ENCODE results near the gene ANKS1A.
"Not testable (repeated sequence)": the region's sequence is repeated elsewhere in the genome, so short reads cannot be mapped to it uniquely, and the experiment has no call there.

Gene ANKS1A

DNA sequence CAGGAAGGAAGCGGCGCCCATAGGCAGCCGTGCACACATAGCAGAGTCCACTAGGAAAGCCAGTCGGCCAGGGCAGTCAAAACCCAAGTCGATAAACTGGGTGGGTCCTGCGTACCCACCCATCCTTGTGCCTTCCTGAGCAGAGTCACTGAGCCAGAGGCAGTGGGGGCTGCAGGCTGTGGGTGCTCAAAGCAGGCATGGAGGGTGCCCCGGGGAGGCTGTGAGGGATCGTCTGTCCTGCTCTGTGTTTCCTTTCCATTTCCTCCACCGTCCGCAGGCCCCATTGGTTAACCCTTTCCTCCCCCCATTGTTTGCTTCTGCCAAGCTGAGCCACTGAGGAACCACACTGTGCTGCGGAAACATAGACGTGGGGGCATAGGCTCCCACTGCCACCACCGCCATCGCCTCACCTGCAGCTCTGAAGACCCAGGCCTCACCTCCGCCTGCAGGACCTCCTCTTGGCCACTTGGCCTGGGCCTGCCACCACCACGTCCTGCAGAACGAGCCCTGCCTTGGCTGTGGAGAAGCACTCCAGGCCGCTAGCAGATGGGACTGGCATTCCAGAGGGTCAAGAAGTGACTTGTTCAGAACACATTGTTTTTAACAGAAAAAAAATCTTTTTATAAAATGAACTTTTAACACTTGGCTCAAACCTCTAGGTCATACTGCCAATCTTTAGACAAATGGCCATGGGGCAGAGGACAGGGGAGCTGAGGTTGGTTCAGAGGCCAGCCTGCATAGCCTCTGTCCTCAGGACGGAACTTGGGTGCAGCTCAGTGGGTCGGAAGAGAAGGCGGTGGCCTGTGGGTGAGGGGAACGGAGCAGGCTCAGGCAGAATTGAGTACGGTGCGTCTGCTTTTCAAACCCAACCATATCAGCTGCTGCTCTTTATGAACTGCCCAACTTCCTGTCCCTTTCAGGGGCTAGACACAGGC lies 199.5 kb downstream of the ANKS1A start:
- DNase-seq = no peak

DNA sequence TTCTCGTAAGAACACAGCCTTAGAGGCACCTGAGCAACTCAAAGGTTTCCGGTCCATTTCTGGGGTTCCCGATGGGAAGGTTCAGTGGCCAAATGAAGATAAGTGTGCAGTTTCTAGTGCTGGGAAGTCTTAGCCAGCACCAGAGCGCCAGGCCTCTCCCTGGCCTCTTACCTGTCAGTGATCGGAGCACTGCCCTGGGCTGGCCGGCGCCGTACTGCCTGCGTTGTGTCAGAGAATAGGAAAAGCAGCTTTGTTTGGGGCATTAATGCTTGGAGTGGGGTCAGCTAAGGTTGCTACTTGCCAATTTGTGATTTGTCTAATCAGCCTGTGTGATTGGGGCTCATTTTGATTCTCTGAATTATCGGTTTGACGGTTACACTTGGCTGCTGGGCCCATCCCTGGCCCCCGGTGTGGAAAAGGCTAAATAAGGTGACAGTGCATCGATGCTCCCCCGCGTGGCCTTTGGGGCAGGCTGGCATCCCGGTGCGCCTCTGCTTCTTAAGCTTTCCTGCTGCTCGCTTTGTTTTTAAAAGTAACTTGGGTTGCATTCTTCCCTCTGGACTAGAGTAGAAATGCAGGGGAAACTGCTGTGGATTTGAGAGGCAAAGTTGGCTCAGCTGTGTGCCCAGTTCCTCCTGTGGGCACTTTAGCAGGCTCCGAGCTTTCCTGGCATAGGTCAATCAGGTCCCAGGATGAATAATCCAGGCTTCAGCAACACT lies 200.3 kb downstream of the ANKS1A start:
- DNase-seq = no peak

DNA sequence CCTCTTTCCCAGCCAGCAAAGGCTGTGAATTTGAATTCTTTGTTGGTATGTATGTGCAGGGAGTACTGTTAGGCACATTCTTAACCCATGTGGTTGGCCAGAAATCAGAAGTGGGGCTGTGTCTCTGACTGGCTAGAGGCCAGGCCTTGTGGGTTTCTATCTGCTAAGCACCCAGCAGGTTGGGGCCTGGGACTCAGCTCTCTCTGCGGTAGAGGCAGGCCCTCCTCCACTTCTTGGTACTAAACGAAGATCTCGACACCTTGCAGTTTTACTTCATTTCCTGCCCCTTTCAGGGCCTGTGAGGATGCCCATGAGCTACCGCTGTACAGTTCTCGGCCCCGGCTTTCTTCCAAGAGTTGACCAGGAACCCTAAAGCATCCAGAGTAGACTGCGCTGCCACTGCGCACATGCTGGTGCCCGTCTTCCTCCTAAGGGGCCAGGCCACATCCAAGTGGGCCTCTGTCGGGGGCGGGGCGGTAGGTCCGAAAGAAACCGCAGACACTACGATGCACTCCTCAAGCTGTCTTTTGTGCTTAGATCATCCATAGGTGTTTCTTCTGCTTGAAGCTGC lies 201.0 kb downstream of the ANKS1A start:
- DNase-seq = no peak

DNA sequence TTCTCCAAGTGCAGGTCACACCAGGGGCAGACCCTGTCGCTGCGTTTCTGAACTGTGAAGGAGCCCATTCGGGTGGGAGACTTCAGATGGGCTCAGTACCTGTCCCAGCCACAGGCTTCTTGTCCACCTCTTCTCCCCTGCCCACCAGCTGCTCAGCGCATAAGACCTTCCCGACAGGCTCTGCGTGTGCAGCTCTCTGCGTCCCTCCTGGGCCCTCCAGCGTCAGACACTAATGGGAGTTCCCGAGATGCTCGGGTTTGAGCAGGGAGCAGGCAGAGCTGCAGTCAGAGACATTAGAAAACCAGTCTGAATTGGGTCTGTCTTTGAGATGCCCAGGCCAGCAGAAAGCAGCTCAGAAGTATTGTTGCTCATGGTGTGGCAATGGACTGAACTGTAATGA lies 201.7 kb downstream of the ANKS1A start:
- DNase-seq = no peak

DNA sequence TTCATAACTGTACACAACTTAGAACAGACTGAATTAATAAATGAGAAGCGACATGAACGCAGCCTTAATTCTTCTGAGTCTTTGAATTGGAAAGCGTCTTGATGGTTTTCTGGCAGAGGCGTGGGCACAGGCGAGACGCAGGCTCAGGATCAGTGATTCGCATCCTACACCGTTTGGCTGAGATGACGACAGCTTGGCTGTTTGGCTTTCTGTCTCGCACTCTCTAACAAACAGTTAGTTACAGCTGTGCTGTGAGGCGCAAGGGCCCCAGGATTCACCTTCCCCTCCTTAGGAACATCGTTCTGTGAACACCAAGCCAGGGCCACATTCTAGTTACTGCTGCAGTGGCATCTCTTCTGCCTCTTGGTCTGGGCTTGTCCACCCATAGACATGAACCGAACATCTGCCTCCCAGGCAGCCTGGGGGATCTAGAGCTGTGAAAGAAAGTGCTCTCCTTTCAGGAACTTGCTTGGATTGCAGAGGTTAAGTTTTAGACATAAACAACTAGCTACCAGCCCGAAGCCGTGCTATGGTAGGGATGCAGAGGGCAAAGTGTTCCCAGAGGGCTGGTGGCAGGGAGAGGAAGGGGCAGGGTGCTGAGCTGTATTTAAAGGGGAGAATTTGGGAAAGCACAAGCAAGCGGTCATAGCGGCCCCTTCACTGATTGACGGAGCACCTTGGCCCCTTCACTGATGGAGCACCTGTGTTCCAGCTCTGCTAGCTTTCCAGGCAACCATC lies 202.5 kb downstream of the ANKS1A start:
- DNase-seq = no peak

DNA sequence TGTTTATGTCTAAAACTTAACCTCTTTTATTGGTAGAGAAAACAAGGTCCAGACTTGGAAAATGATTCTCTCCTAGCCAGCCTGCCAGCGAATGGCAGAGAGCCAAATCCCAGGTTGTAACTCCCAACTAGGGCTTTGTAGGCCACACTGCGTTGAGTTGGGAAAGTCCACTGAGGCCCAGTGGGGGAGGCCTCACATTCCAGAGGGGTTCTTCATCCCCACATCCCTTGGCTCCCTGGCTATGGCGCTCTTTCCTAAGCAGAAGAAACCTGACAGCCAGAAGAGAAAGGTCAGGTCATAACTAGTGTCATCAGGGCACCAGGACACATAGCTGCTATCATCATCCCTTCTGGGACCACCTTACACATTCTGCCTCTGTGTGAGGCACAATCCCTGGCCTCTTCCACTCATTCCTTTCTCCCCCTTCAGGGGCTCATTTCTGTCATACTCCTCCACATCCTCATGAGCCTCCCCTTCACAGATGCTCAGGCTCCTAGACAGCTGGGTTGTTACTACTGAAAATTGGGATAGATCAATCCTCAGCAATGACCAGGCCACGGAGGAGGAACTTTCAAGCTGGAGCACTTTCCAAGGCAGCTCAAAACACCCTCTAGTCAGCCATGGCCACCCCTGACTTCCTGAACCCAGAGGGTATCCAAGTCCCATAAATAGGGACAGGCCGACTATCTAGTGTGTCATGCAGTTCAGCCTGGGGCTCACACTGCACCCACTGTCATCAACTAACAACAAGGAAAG lies 203.5 kb downstream of the ANKS1A start:
- no peak for DNase-seq

DNA sequence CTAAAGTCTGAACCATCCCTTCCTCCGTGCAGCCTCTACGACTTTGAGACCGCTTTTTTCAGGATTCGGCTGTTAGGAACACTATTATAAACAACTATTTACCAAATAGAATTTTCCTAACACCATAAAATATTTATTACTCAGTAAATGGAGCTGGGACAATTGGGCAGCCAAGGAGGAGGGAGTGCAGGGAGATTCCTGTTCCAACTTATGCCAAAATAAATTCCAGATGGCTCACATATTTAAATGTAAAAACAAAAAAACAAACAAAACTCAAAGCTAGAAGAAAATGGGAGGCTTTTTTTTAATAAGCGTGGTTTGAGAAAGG lies 204.0 kb downstream of the ANKS1A start:
- DNase-seq = no peak

DNA sequence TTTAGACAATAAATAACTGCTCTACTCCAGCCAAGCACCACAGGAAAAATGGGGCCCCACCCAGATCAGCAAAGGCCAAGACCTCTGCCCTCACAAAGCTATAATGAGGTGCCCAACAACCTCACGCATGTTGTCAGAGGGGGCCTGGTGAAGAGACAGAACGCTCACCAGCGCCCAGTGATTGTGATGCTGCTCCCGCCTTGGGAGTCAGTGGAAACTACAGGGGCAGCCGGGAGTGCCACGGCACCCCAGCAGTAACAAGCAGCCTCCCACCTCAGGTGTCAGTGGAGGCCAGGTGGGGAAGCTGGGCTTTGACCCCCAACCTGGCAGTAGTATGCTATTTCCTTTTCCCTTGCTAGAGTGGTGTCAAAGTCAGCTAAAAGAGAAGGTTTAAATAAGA lies 204.7 kb downstream of the ANKS1A start:
- DNase-seq = no peak

DNA sequence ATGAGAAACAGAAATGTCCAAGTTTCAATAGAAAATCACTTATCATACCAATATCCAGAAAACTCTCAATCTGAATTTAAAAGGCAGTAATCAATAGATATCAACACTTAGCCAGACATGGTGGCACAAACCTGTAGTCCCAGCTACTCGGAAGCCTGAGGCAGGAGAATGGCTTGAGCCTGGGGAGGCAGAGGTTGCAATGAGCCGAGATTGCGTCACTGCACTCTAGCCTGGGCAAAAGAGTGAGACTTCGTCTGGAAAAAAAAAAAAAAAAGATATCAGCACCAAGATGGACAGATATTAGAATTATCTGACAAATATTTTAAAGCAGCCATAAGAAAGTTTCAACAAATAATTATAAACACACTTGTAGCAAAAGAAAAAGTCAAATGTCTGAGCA lies 205.1 kb downstream of the ANKS1A start:
- DNase-seq = no peak

DNA sequence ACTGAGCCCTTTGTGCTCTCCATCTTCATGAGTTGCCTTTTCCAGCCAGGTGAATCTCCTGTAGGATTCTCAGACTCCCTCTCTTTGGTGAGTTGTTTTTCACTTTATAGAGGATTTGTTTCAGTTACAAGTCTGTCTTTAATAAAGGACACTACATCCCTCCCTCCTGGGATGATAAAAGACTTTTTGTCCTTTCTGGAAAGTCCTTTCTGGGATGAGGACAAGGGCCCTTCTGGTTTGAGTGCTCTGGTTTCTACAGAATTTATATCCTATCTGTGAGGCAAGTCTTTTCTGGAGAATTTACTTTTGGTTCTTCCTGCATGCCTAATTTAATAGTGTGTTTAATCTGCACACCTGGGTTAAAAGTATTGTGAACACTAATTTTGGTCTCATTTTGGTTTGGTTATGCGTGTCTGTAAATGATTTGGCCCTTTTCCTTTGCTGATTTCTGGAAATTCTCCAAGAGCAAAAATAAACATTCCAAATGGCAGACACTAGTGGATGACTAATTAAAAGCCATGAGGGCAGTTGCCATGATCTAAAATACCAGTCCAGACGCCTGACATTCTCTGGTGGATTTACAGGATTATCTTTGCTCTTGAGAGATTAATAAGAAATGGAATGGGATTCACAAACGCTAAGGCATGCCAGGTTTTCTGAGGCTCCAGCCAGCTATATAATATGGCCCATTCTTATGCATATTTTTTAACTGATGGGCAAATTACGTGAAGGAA lies 207.2 kb downstream of the ANKS1A start:
- DNase-seq = no peak

DNA sequence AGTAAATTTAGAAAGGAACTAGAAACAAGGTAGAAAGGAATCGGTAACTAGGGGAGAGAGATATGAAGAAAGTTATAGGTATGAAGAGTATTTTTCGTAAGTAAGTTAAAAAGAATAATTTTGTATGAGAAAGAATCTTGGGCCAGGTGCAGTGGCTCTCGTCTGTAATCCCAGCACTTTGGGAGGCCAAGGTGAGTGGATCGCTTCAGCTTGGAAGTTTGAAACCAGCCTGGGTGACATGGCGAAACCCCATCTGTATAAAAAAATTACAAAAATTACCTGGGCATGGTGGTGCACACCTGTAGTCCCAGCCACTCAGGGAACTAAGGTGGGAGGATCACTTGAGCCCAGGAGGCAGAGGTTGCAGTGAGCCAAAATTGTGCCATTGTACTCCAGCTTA lies 210.1 kb downstream of the ANKS1A start:
- no peak for DNase-seq

DNA sequence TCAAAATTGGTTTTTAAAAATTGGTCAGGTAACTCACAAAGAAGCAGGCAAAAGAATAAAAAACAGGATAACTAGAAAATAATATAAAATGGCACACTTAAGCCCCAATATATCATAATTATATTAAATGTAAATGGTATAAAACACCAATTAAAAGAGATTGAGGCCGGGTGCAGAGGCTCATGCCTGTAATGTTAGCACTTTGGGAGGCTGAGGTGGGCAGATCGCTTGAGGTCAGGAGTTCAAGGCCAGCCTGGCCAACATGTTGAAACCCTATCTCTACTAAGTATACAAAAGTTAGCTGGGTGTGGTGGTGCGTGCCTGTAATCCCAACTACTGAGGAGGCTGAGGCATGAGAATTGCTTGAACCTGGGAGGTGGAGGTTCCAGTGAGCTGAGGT lies 216.0 kb downstream of the ANKS1A start:
- no peak for DNase-seq

DNA sequence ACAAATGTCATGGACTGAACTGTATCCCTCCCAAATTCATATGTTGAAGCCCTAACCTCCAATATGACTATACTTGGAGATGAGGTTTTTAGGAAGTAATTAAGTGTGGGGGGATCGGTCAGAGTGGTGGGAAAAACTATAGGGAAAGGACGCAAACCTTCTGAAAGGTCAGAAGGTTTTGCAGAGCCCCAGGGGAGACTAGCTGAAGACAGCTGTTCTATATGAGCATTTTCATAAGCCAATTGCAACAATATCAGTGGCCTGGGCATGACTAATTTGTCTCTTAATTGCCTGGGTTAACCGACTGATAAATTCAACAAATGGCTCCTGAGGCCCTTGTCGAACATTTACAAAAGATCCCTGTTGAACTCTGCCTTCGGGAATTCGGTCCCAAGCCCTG lies 217.0 kb downstream of the ANKS1A start:
- not testable (repeated sequence) for DNase-seq

DNA sequence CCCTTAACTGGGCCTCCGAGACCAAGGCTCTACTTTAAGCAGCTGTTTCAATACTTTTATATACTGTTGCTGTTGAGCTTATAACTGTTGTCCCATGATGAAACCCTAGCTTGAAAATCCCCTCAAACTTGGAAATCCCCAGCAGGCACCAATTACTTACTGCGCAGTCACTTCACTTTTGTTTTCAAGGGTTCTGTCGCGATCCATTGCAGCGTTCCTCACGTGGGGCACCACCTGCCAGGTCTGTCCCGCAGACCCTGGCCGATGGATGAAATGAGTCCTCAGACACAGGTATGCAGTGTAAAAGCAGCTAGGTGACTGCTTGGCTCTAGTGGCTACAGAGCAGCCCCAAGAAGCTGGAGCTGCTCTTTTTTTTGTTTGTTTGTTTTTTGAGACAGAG lies 218.2 kb downstream of the ANKS1A start:
- not testable (repeated sequence) for DNase-seq

DNA sequence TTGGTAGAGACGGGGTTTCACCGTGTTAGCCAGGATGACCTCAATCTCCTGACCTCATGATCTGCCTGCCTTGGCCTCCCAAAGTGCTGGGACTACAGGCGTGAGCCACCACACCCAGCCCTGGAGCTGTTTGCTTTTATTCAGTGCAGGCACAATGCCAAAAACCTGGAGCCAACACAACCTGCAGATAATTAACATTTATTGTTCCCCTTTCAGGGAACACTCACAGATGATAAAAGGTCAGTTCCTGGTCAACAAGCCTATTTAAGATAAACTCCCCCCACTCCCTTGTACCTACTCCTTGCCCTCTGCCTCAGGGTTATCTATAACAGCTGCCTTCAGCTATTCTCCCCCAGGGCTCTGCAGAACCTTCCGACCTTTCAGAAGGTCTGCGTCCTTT lies 218.7 kb downstream of the ANKS1A start:
- DNase-seq = not testable (repeated sequence)

DNA sequence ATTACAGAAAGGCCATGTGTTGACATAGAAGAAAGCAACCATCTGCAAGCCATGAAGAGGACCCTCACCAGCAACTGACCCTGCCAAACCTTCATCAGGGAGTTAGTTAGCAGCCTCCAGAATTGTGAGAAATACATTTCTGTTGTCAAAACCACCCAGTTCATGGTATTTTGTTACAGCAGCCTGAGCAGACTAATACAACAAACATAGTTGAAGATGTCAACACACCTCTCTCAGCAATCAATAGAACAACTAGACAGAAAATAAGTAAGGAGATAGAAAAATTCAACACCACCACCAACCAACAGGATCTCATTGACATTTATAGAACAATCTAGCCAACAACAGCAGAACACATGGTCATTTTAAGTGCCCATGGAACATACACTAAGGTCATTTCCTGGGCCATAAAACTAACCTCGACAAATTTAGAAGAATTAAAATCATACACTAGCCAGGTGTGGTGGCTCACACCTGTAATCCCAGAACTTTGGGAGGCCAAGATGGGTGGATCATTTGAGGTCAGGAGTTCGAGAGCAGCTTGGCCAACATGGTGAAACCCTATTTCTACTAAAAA lies 219.3 kb downstream of the ANKS1A start:
- no peak for DNase-seq

DNA sequence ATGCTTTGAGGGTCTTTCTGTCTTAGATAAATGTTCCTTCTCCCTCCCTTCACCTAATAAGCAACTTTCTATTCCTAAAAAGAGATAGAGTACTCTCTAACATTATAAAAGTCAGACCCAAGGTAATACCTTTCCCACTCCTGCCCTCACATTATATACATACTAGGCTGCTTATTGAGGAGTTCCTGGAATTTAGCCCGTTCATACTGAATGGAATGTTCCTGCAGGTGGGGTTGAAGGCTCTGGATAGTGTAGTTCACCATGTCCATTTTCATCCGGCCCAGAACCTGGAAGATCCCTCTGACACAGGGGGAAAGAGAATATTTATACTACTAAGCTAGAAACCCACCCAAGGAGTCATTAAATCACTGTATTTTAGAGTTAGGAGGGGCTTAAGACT lies 231.7 kb downstream of the ANKS1A start:
- DNase-seq = no peak

DNA sequence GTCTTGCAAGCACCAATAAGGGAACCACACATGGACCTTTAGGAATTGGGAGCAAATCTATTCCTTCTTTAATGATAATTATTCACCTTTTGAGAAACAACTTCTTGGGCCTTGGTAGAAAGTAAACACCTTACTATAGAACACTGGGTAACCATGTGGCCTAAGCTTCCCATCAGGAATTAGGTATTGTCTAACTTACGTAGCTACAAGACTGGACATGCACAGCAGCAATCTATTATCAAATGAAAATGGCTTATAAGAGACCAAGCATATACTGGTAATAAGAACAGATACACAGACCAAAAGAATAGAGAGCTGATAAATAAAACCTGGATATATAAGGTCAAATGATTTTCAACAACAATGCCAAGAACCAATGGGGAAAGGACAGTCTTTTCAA lies 235.3 kb downstream of the ANKS1A start:
- no peak for DNase-seq

DNA sequence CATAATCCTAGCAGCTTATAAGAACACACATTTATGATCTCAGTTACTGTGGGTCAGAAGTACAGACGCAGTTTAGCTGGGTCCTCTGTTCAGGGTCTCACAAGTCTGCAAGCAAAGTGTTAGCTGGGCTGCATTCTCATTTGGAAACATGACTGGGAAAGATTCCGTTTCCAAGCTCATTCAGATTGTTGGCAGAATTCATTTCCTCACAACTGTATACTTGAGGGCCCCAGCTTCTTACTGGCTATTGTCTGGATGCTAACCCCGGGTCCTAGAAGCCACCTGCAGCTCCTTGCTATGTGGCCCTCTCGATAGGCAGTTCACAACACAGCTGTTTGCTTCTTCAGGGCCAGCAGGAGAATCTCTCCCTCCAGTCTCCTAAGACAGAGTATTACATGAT lies 239.0 kb downstream of the ANKS1A start:
- no peak for DNase-seq

DNA sequence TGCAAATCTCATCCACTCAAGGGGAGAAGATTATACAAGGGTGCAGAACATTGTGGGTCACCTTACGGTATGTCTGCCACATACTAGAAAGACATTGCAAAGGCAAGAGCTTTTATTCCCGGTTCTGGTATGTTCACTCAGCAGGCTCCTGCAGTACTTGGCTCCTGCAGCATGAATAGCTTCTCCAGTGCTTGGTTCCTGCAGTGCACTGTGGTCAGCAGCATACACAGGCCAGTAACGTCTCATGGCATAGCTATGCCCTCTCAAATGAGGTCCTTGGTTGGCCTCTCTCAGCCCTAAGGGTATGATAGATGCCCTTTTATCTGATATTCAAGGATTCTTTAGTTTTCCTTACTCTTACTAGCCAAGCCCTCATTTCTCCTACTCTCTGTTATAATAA lies 239.4 kb downstream of the ANKS1A start:
- DNase-seq = no peak

DNA sequence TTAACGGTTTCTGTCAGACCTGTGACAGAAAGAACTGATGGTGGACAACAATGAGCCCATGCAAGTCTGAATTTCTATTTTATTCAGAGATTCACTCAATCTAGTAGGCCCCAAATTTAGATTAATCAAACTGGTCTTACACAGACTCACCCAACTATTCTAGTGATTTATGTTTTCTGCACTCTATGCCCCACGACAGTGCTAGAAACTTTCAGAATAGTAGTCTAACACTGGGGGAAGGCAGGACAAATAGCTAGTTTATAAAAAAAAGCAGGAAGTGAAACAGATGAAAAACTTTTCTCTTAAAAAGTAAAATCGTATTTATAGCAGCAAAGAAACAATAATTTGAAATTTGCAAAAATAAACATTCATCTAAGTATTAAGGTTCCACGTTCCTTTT lies 247.1 kb downstream of the ANKS1A start:
- no peak for DNase-seq
